Measurements from ENCODE around the gene ZNF146.
"Not testable (repeated sequence)": the region's sequence is repeated elsewhere in the genome, so short reads cannot be mapped to it uniquely, and the experiment has no call there.

The ZNF146 gene

GRCh38 chr19:36214386-36215275, at the start of gene ZNF146, which contains the start of gene ZNF565:
TSS of gene ZNF146 (plus strand) at chr19:36215106. CDS start at chr19:36236441, 21,335 bp downstream.
TSS of gene ZNF565 (minus strand) at chr19:36214665. CDS start at chr19:36201985, 12,680 bp downstream.
- DNase-seq (ENCODE audit: insufficient read length, low spot score) (peak; percentile 92), FAIRE-seq (no peak)
- TF ChIP-seq, protein P1, sequence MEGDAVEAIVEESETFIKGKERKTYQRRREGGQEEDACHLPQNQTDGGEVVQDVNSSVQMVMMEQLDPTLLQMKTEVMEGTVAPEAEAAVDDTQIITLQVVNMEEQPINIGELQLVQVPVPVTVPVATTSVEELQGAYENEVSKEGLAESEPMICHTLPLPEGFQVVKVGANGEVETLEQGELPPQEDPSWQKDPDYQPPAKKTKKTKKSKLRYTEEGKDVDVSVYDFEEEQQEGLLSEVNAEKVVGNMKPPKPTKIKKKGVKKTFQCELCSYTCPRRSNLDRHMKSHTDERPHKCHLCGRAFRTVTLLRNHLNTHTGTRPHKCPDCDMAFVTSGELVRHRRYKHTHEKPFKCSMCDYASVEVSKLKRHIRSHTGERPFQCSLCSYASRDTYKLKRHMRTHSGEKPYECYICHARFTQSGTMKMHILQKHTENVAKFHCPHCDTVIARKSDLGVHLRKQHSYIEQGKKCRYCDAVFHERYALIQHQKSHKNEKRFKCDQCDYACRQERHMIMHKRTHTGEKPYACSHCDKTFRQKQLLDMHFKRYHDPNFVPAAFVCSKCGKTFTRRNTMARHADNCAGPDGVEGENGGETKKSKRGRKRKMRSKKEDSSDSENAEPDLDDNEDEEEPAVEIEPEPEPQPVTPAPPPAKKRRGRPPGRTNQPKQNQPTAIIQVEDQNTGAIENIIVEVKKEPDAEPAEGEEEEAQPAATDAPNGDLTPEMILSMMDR (IDR thresholded peaks at IDR 0.05; ENCODE audit: insufficient read depth, missing control alignments) = no peak

DNA sequence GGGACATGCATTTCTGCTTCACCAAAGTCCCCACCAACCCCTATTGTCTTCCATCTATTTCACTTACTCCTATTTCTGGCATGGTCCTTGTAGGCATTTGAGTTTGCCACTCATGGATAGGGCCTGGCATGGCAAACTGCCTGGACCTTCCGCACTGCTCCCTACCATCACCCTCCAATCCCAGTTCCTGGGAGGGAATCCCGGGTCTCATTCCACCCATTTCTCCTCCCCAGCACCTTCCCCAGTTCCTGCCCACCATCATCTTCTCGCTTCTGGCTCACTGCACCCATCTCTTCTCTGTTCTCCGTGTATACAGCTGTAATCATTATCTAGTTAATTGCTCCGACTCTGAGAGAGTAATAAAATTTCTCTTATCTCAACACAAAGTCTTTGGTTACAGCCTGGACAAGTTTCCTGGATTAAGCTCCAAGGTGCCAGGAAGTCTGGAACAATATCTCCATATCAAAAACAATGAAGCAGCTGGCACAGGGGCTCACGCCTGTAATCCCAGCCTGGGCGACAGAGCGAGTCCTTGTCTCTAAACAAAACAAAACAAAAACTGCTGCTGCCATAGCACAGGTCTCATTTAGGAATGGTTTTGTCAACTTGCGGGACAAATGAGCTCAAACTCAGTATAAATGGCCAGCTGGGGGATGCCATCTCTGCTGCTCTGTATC, 45.7 kb upstream of the ZNF146 start:
- TF ChIP-seq, protein P1 (IDR thresholded peaks at IDR 0.05; ENCODE audit: insufficient read depth, missing control alignments) = no peak
- DNase-seq (ENCODE audit: insufficient read length, low spot score) = no peak
- FAIRE-seq = no peak

GRCh38 chr19:36172852-36173251, 42.1 kb upstream of the ZNF146 start:
- DNase-seq (ENCODE audit: insufficient read length, low spot score) (no peak), FAIRE-seq (no peak)

DNA sequence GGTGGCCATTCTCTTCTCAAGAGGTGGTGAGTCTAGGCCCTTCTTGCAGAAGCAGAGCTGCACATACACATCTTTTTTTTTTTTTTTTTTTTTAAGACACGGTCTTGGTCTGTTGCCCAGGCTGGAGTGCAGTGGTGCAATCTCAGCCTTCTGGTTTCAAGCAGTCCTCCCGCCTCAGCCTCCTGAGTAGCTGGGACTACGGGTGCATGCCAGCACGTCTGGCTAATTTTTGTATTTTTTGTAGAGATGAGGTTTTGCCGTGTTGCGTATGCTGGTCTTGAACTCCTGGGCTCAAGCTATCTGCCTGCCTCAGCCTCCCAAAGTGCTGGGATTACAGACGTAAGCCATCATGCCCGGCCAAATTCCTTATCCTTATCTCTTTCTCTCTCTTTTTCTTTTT, 41.1 kb upstream of the ZNF146 start:
- not testable (repeated sequence) for FAIRE-seq

More at GRCh38 chr19:36172852-36173251, 42.1 kb upstream of the ZNF146 start:
- TF ChIP-seq, protein P1 (IDR thresholded peaks at IDR 0.05; ENCODE audit: insufficient read depth, missing control alignments) = no peak

GRCh38 chr19:36179077-36179476, 35.8 kb upstream of the ZNF146 start:
- not testable (repeated sequence) for DNase-seq (ENCODE audit: insufficient read length, low spot score)
- FAIRE-seq = peak; percentile 60

More for the DNA sequence above, 41.1 kb upstream of the ZNF146 start:
- not testable (repeated sequence) for DNase-seq (ENCODE audit: insufficient read length, low spot score)

- FAIRE-seq (no peak), DNase-seq (ENCODE audit: insufficient read length, low spot score) (no peak)
- TF ChIP-seq, protein P1 (IDR thresholded peaks at IDR 0.05; ENCODE audit: insufficient read depth, missing control alignments) = no peak
Measured at GRCh38 chr19:36182612-36183244, 32.2 kb upstream of the ZNF146 start.

GRCh38 chr19:36183245-36183628, 31.7 kb upstream of the ZNF146 start:
- no peak for FAIRE-seq
- TF ChIP-seq, protein P1 (IDR thresholded peaks at IDR 0.05; ENCODE audit: insufficient read depth, missing control alignments) = no peak
- no peak for DNase-seq (ENCODE audit: insufficient read length, low spot score)

- DNase-seq (ENCODE audit: insufficient read length, low spot score); FAIRE-seq: not testable (repeated sequence)
Measured at GRCh38 chr19:36186722-36187121, 28.2 kb upstream of the ZNF146 start.
